PFSK-1 (cell line): Measurements from ENCODE around the gene CCDC106.

Experiments used
- FOXP2 ChIP-seq: optimal IDR thresholded peaks from 2 replicates; pipeline ENCODE3; 2011; ENCODE audit warnings: borderline replicate concordance, control low read depth, inconsistent platforms; ENCODE audit not compliant: insufficient read depth; ENCODE audit errors: extremely low read length, extremely low read depth
- POLR2AphosphoS5 ChIP-seq: IDR thresholded peaks from 2 replicates; pipeline ENCODE4 v1.6.1; 2012; ENCODE audit warnings: low read depth, mild to moderate bottlenecking, control low read depth, low read length, moderate library complexity
- SIN3A ChIP-seq: IDR thresholded peaks from 2 replicates; pipeline ENCODE4 v1.6.1; 2012; ENCODE audit warnings: mild to moderate bottlenecking, low read length, moderate library complexity, borderline replicate concordance; ENCODE audit not compliant: insufficient read depth
- TAF1 ChIP-seq: IDR thresholded peaks from 2 replicates; pipeline ENCODE4 v1.6.1; 2012; ENCODE audit warnings: low read length, control low read depth, borderline replicate concordance; ENCODE audit not compliant: insufficient read depth
- TF ChIP-seq, protein P1 (sequence below), 2 experiments: IDR thresholded peaks; 2 replicates each; pipeline versions ENCODE4 v1.6.1 to v1.8.0; 2011 to 2012; ENCODE audit warnings: low read depth in 2 of 2, low read length in 2 of 2, control low read depth in 1 of 2, inconsistent platforms in 1 of 2, mild to moderate bottlenecking in 1 of 2, moderate library complexity in 1 of 2; ENCODE audit not compliant: insufficient read depth in 1 of 2

CCDC106 gene

GRCh38 chr19:55618426-55618825 is 29.6 kb upstream of the CCDC106 start:
- TF ChIP-seq, protein P1, sequence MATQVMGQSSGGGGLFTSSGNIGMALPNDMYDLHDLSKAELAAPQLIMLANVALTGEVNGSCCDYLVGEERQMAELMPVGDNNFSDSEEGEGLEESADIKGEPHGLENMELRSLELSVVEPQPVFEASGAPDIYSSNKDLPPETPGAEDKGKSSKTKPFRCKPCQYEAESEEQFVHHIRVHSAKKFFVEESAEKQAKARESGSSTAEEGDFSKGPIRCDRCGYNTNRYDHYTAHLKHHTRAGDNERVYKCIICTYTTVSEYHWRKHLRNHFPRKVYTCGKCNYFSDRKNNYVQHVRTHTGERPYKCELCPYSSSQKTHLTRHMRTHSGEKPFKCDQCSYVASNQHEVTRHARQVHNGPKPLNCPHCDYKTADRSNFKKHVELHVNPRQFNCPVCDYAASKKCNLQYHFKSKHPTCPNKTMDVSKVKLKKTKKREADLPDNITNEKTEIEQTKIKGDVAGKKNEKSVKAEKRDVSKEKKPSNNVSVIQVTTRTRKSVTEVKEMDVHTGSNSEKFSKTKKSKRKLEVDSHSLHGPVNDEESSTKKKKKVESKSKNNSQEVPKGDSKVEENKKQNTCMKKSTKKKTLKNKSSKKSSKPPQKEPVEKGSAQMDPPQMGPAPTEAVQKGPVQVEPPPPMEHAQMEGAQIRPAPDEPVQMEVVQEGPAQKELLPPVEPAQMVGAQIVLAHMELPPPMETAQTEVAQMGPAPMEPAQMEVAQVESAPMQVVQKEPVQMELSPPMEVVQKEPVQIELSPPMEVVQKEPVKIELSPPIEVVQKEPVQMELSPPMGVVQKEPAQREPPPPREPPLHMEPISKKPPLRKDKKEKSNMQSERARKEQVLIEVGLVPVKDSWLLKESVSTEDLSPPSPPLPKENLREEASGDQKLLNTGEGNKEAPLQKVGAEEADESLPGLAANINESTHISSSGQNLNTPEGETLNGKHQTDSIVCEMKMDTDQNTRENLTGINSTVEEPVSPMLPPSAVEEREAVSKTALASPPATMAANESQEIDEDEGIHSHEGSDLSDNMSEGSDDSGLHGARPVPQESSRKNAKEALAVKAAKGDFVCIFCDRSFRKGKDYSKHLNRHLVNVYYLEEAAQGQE (IDR thresholded peaks at IDR 0.05; ENCODE audit: insufficient read depth in 1 of 2, low read depth in 2 of 2, low read length in 2 of 2) = no peak
- TF ChIP-seq TAF1 (no peak), SIN3A (no peak), FOXP2 (no peak), POLR2AphosphoS5 (no peak)

- TF ChIP-seq TAF1 = no peak
- TF ChIP-seq POLR2AphosphoS5 = no peak
- no peak for TF ChIP-seq SIN3A
- no peak for TF ChIP-seq FOXP2
- TF ChIP-seq, protein P1 (IDR thresholded peaks at IDR 0.05; ENCODE audit: insufficient read depth in 1 of 2, low read depth in 2 of 2, low read length in 2 of 2) = no peak
These were observed 28.7 kb upstream of the CCDC106 start for GRCh38 chr19:55619286-55619685.

- TF ChIP-seq SIN3A = no peak
- no peak for TF ChIP-seq FOXP2
- no peak for TF ChIP-seq TAF1
- TF ChIP-seq, protein P1 (IDR thresholded peaks at IDR 0.05; ENCODE audit: insufficient read depth in 1 of 2, low read depth in 2 of 2, low read length in 2 of 2) = no peak
These were observed 27.4 kb upstream of the CCDC106 start for GRCh38 chr19:55620410-55621204.

DNA sequence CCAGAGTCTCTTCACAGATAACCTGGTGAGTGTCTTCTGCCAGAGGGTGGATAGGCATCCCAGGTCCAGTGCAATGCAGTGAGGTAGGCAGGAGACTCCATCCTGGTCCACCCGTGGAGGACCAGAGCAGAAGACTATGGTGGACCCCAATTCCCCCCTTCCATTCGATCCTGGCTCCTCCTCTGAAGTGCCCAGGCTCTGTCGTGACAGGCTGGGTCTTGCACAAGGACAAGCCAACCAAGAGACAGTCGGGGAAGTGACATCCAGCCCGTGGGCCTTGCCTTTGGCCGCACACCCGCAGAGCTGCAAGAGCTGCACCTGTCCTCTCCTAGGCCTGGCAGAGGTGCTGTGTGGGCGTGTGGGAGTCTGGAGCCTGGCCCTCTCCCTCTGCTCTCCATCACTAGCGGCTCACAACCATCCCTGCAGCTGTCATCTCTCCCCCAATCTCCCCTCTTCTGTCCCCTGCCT is 26.8 kb upstream of the CCDC106 start:
- TF ChIP-seq, protein P1 (IDR thresholded peaks at IDR 0.05; ENCODE audit: insufficient read depth in 1 of 2, low read depth in 2 of 2, low read length in 2 of 2) = no peak
- no peak for TF ChIP-seq TAF1
- TF ChIP-seq SIN3A = no peak
- no peak for TF ChIP-seq POLR2AphosphoS5
- TF ChIP-seq FOXP2 = no peak
